GM23248 (cell line): Measurements from ENCODE around the gene HABP4. TPM values are rescaled to one million over a fixed set of nuclear protein-coding genes. Genes with fewer than 3 reads are reported as not detected.

ENCODE experiments used
- DNase-seq: peaks from one replicate; pipeline ENCODE4 v3.0.0-alpha.2; 2015
- H2AFZ ChIP-seq: fragments of 200-600 bp; sonication (generic); 2 replicates; pipeline ENCODE4 v1.6.1; 2016; ENCODE audit warnings: antibody characterized with exemption
- H3F3A ChIP-seq: fragments of 200-600 bp; sonication (generic); 2 replicates; pipeline ENCODE4 v1.6.1; 2016; ENCODE audit warnings: mild to moderate bottlenecking, antibody characterized with exemption, mixed run types; ENCODE audit not compliant: insufficient read depth
- H3K27ac ChIP-seq: fragments of 200-600 bp; sonication (generic); 2 replicates; pipeline ENCODE4 v1.5.1; 2016; ENCODE audit warnings: mild to moderate bottlenecking
- H3K27me3 ChIP-seq: fragments of 200-600 bp; sonication (generic); replicated peaks from 2 replicates; pipeline ENCODE4 v1.6.1; 2016; ENCODE audit warnings: mild to moderate bottlenecking; ENCODE audit not compliant: insufficient read depth
- H3K36me3 ChIP-seq: fragments of 200-600 bp; sonication (generic); 2 replicates; pipeline ENCODE4 v1.6.1; 2016; ENCODE audit warnings: low read depth, mild to moderate bottlenecking
- H3K4me1 ChIP-seq: fragments of 200-600 bp; sonication (generic); 2 replicates; pipeline ENCODE4 v1.6.1; 2016; ENCODE audit warnings: mild to moderate bottlenecking; ENCODE audit not compliant: insufficient read depth
- H3K4me2 ChIP-seq: fragments of 200-600 bp; sonication (generic); one replicate; pipeline ENCODE4 v1.6.1; 2016; ENCODE audit warnings: mild to moderate bottlenecking; ENCODE audit not compliant: unreplicated experiment
- H3K4me3 ChIP-seq: fragments of 200-600 bp; sonication (generic); 2 replicates; pipeline ENCODE4 v1.5.1; 2016; ENCODE audit warnings: mild to moderate bottlenecking
- H3K79me2 ChIP-seq: fragments of 200-600 bp; sonication (generic); 2 replicates; pipeline ENCODE4 v1.6.1; 2016; ENCODE audit warnings: mild to moderate bottlenecking; ENCODE audit not compliant: insufficient read depth
- H3K9ac ChIP-seq: fragments of 200-600 bp; sonication (generic); 2 replicates; pipeline ENCODE4 v1.6.1; 2016; ENCODE audit warnings: mild to moderate bottlenecking
- H3K9me2 ChIP-seq: fragments of 200-600 bp; sonication (generic); 2 replicates; pipeline ENCODE4 v1.6.1; 2016; ENCODE audit warnings: mixed run types, mild to moderate bottlenecking, moderate library complexity; ENCODE audit not compliant: insufficient read depth
- H3K9me3 ChIP-seq: fragments of 200-600 bp; sonication (generic); one replicate; pipeline ENCODE4 v1.6.1; 2017; ENCODE audit warnings: low read depth
- H4K20me1 ChIP-seq: fragments of 200-600 bp; sonication (generic); 2 replicates; pipeline ENCODE4 v1.6.0; 2016; ENCODE audit not compliant: insufficient read depth
- EZH2 ChIP-seq: fragments of 200-600 bp; sonication (generic); IDR thresholded peaks from 2 replicates; pipeline ENCODE4 v1.6.1; 2018; ENCODE audit warnings: antibody characterized with exemption, mild to moderate bottlenecking; ENCODE audit not compliant: insufficient read depth, poor library complexity, severe bottlenecking
- EZH2phosphoT487 ChIP-seq: fragments of 200-600 bp; sonication (generic); IDR thresholded peaks from 2 replicates; pipeline ENCODE4 v1.6.1; 2018; ENCODE audit warnings: antibody characterized with exemption, moderate library complexity, mild to moderate bottlenecking, low read depth; ENCODE audit not compliant: insufficient read depth
- whole genome bisulfite sequencing, 2 experiments: methylation state at CpG; one replicate each; pipeline ENCODE4 v1.1.6; 2015 to 2017; ENCODE audit warnings: low lambda C conversion rate in 2 of 2, low coverage in 1 of 2; ENCODE audit errors: missing lambda C conversion rate in 2 of 2; 5-methylcytosine and 5-hydroxymethylcytosine counted together
- in situ Hi-C: fragments of 300-500 bp; cut with MboI; formaldehyde crosslinking; loops from 2 replicates; pipeline ENCODE4 v1.15.0; 2020
- polyA plus RNA-seq: library from polyadenylated mRNA; unstranded; fragments of >200 nt; fragmentation: Nextera tagmentation; extraction: Ambion mirVana; gene quantifications from 2 replicates; pipeline ENCODE4 v1.2.1, GENCODE V29; 2016
- total RNA-seq: library from RNA; depleted of rRNA; stranded (reverse); fragments of >200 nt; shearing (Covaris generic); gene quantifications from 2 replicates; pipeline ENCODE4 v1.2.3, GENCODE V29; 2014

The HABP4 gene
- total and polyA plus RNA-seq, 2 experiments from 2014 or later: 13.2 to 17.2 TPM

DNA sequence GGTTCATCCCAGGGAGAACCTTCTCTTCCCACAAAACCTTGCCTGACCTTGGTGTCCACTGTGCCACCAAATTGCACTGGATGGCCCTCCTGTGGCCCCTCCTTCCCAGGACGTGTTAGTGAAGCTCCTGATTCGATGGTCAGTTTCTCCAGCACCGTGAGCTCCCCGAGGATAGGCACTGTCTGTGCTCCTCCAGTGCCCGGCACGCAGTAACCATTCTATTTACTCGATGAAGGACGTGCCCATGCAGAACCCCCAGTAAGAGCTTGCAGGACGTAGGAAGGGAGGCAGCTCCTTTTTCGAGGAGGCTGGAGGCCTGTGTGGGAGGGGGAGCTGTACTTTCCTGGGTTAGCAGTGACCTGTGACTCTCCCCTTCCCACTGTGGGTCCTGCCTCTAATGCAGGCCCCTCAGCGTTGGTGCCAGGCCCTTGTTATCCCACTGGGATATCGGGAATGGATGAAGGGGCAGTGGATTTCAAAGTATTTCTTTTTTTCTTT, 39.6 kb downstream of the HABP4 start:
- no peaks in the 10 kb centered on the region for H4K20me1 ChIP-seq
- no peak overlapping the region for H3K4me3 ChIP-seq
- no peak overlapping the region for H3K9ac ChIP-seq
- no peak overlapping the region for H3K27ac ChIP-seq
- H3K4me1 ChIP-seq: peaks cover 23% of the 10 kb centered on the region
- no peak for DNase-seq
- H3K79me2 ChIP-seq: no peaks in the 10 kb centered on the region
- TF ChIP-seq EZH2: no peak
- TF ChIP-seq EZH2phosphoT487: no peak
- peaks cover 30% of the 10 kb centered on the region for H3F3A ChIP-seq
- H2AFZ ChIP-seq: no peak overlapping the region
- no peaks in the 10 kb centered on the region for H3K9me2 ChIP-seq
- in situ Hi-C loops: no loop called here
- WGBS, 2 experiments: 95% methylated on average over 12 of the region's 12 CpGs
- H3K27me3 ChIP-seq: no peaks in the 10 kb centered on the region
- H3K9me3 ChIP-seq: no peaks in the 10 kb centered on the region
- H3K4me2 ChIP-seq: no peak overlapping the region
- peaks cover 12% of the 10 kb centered on the region for H3K36me3 ChIP-seq

DNA sequence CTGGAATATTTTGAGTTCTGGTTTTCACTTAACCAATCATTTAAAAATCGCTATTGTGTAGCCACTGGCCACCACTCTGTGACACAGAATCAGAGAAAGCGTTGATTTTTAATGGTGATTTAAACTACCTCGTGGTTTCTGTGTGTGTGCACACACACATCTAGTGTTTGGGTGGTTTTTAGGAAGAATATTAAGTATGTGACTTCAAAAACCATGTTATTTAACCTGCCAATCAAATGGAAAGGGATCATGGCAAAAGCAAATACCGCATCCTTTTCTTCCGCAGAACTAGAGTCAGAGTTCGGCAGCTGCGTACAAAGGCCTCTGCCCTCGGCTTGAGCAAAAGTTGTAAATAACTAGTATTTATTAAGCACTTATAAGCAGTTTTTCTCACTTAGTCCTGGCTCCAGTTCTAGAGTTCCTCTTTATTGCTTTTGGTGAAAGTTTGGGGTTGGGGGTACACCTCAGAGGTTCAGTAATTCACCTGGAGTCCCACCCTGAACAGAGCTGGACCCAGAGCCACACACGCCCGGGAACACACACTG, 40.6 kb downstream of the HABP4 start:
- no peak overlapping the region for H3K4me3 ChIP-seq
- 96% methylated on average over 10 of the region's 10 CpGs for WGBS, 2 experiments
- H3K36me3 ChIP-seq: peaks cover 10% of the 10 kb centered on the region

DNA sequence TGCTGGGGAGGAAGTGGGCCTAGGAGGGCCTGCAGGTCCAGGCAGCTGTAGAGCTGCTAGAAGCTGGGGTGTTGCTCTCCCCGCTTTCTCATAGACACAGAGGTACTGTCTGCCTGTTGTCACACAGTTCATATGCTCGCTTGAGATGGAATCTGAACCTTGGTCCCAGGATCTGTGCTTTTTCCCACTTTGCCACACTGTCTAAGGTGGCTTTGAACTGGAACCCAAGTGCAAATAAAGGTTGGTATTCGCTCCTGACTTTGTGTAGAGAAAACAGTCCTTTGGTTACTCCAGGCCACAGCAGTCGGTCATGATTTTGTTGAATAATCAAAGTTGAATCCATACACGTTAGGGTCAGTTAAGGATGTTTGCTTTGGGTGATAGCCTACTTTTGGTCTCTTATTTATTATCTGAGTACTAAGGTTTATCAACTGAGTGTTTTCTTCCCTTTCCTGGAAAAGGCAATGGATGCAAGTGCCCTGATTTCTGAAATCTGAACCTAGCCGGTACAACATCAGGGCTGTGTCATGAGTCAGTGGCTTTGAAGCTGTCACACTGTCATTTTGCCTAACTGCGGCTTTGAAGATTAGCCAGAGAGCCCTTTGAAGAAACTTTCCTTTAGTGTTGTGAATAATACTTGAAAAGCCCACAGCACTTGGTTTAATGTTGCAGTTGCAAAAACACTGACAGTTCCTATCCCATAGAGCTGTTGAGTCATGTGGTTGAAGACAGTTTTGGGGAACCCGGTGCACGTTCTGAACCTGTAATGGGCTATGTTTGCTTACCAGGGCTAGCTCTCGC, 41.3 kb downstream of the HABP4 start:
- no peak overlapping the region for H3K27ac ChIP-seq
- H3K4me2 ChIP-seq: no peak overlapping the region
- WGBS, 2 experiments: 65 to 66% methylated on average over 10 of the region's 10 CpGs
- TF ChIP-seq EZH2phosphoT487 (no peak), EZH2 (no peak)
- H4K20me1 ChIP-seq: no peaks in the 10 kb centered on the region
- no peaks in the 10 kb centered on the region for H3K9me2 ChIP-seq
- no peaks in the 10 kb centered on the region for H3K79me2 ChIP-seq
- in situ Hi-C loops: no loop called here
- H3K36me3 ChIP-seq: peaks cover 10% of the 10 kb centered on the region
- no peak overlapping the region for H3K4me3 ChIP-seq
- H3K9ac ChIP-seq: no peak overlapping the region
- no peak overlapping the region for H2AFZ ChIP-seq
- no peaks in the 10 kb centered on the region for H3K9me3 ChIP-seq
- DNase-seq: no peak
- H3K4me1 ChIP-seq: peaks cover 15% of the 10 kb centered on the region
- peaks cover 18% of the 10 kb centered on the region for H3F3A ChIP-seq
- no peaks in the 10 kb centered on the region for H3K27me3 ChIP-seq

More for the DNA sequence above, 40.6 kb downstream of the HABP4 start:
- no peak for DNase-seq
- Histone ChIP-seq H3K9me2 (no peaks in the 10 kb centered on the region), H3F3A (peaks cover 25% of the 10 kb centered on the region), H2AFZ (no peak overlapping the region), H3K4me1 (peaks cover 22% of the 10 kb centered on the region), H3K27me3 (no peaks in the 10 kb centered on the region), H3K4me2 (no peak overlapping the region), H3K27ac (no peak overlapping the region), H3K9ac (no peak overlapping the region), H3K9me3 (no peaks in the 10 kb centered on the region), H3K79me2 (no peaks in the 10 kb centered on the region), H4K20me1 (no peaks in the 10 kb centered on the region)
- in situ Hi-C loops: no loop called here
- no peak for TF ChIP-seq EZH2
- no peak for TF ChIP-seq EZH2phosphoT487

DNA sequence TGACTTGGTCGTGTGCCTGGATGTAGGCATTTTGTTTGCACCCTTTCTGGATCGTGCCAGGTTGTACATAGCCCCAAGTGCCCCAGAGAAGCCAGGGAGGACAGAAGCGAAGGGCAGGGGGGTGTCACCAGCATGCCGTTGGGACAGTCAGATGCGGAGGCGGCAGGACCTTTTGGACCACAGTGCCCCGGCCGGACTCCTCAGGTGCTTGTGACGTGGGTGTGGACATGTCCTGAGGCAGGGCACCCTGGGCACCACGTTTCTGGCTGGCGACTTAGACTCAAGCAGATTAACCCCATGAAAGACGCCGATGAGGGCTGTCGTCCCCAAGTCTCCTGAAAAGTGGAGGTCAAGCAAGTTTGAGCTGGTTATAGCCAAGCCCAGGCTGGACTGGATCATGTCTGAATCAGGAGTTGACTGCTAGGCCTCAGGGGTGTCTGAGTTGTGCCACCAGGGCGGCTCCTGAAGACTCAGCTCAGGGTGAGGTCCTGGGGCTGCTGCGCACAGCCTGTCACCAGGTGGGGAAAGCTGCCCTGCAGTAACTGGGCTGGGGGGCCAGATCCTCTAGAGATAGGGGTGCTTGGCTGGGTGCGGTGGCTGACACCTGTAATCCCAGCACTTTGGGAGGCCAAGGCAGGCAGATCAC, 42.0 kb downstream of the HABP4 start:
- Histone ChIP-seq H3K27me3 (no peaks in the 10 kb centered on the region), H3K9me3 (no peaks in the 10 kb centered on the region), H3K4me1 (peaks cover 8% of the 10 kb centered on the region), H3K4me3 (no peak overlapping the region), H3F3A (0 out of 2 replicates have a peak, but pooled peaks cover 11% of the 10 kb centered on the region), H3K9ac (no peak overlapping the region), H2AFZ (no peak overlapping the region), H4K20me1 (no peaks in the 10 kb centered on the region), H3K79me2 (no peaks in the 10 kb centered on the region), H3K27ac (no peak overlapping the region), H3K36me3 (peaks cover 10% of the 10 kb centered on the region), H3K4me2 (no peak overlapping the region), H3K9me2 (no peaks in the 10 kb centered on the region)
- 88 to 91% methylated on average over 17 of the region's 17 CpGs for WGBS, 2 experiments
- no peak for TF ChIP-seq EZH2phosphoT487
- no peak for TF ChIP-seq EZH2
- in situ Hi-C loops: no loop called here
- DNase-seq: no peak
